Measurements from ENCODE around the gene SAT1.

DNA sequence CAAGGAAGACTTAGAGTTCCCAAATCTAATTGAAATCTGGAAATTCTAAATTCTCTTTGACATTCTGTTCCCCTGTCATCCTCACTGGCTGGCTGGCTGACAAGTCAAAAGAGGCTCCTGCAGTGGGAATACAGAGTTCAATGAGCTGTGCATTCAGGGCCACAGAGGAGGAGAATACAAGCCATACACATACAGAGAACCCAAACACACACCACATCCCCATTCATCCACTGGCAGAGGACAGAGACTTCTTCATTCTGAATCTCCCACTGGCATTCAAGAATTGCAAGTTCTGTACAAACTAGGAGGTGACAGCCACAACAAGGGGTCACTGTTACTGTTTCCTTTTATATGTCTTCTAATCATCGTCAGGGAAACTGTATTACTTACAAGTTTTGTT, 49.7 kb downstream of the SAT1 start:
- no peak for TF ChIP-seq CTCF (conservative IDR thresholded peaks at IDR 0.05)
- TF ChIP-seq ZFX (IDR thresholded peaks at IDR 0.05) = no peak
